HepG2 (cell line): ENCODE data around the gene CPLX3. TPM values are rescaled to one million over a fixed set of nuclear protein-coding genes. Genes with fewer than 3 reads are reported as not detected.

Experiments used
- ATAC-seq: fragments of 200-7000 bp; cut with Tn5 transposase; 3 replicates; pipeline ENCODE4 v1.9.1; 2020; ENCODE audit warnings: mild to moderate bottlenecking, moderate library complexity
- BruUV-seq: library from RNA; stranded (reverse); fragments of 400-500 nt; replicated peaks from 2 replicates; lab custom pipeline; 2021; lab: Mats Ljungman, UMichigan
- CTCF ChIA-PET: fragments of 300-600 bp; formaldehyde crosslinking; extraction: SDS; loops from one replicate; lab custom pipeline; 2021; ENCODE audit warnings: low total read pairs, inconsistent platforms, low intra/inter-chr PET ratio; lab: Yijun Ruan, JAX
- POLR2A ChIA-PET: fragments of 350-600 bp; sonication (Branson Sonifier 250); formaldehyde crosslinking; loops from one replicate; lab custom pipeline; 2020; ENCODE audit warnings: antibody characterized with exemption, inconsistent platforms; lab: Yijun Ruan, JAX
- DNase-seq: peaks from one replicate; pipeline ENCODE4 v3.0.0-alpha.2; 2015; ENCODE audit warnings: low spot score
- FAIRE-seq: peaks from 3 replicates; lab custom pipeline; 2011; peaks lifted over from hg19 to GRCh38; lab: Jason Lieb, UNC
- H2AFZ ChIP-seq: one replicate; pipeline ENCODE4 v1.6.1; 2011; ENCODE audit warnings: low read length, inconsistent platforms
- H3K27ac ChIP-seq: fragments of 300-600 bp; 3 replicates; pipeline ENCODE4 v1.8.0; 2011; ENCODE audit warnings: mixed run types, mild to moderate bottlenecking, mixed read lengths, low read length, inconsistent platforms; ENCODE audit not compliant: insufficient read depth; ENCODE audit errors: extremely low read length
- H3K27me3 ChIP-seq, 2 experiments: fragments of 200-600 bp in 1 of 2; 2 replicates in 1 of 2; 3 replicates in 1 of 2; pipeline versions ENCODE4 v1.6.0 to v1.8.0; 2011; ENCODE audit warnings: low read length in 2 of 2, mild to moderate bottlenecking in 2 of 2, moderate library complexity in 2 of 2, inconsistent platforms in 1 of 2; ENCODE audit not compliant: insufficient read depth in 2 of 2, control insufficient read depth in 1 of 2
- H3K36me3 ChIP-seq, 2 experiments: fragments of 200-600 bp in 1 of 2; replicated peaks in 1 of 2; 2 replicates in 1 of 2; 3 replicates in 1 of 2; pipeline versions ENCODE4 v1.5.1 to v1.8.0; 2011; ENCODE audit warnings: low read length in 2 of 2, inconsistent platforms in 1 of 2; ENCODE audit not compliant: insufficient read depth in 2 of 2, control insufficient read depth in 1 of 2
- H3K4me1 ChIP-seq: 2 replicates; pipeline ENCODE4 v1.5.1; 2012; ENCODE audit warnings: low read length, inconsistent platforms; ENCODE audit not compliant: insufficient read depth
- H3K4me2 ChIP-seq: 2 replicates; pipeline ENCODE4 v1.6.0; 2011; ENCODE audit warnings: low read depth, low read length, inconsistent platforms
- H3K4me3 ChIP-seq, 3 experiments: fragments of 200-600 bp in 1 of 3; sonication (generic), shearing (Covaris generic) in 1 of 3; replicated peaks in 1 of 3; 2 replicates each; pipeline ENCODE4 v1.5.1; 2011 to 2016; ENCODE audit warnings: low read length in 3 of 3, inconsistent platforms in 2 of 3, low read depth in 2 of 3, mild to moderate bottlenecking in 2 of 3, control low read depth in 1 of 3, mixed read lengths in 1 of 3; ENCODE audit not compliant: insufficient read depth in 1 of 3
- H3K79me2 ChIP-seq: one replicate; pipeline ENCODE4 v1.6.1; 2011; ENCODE audit warnings: low read length, inconsistent platforms; ENCODE audit not compliant: insufficient read depth
- H3K9ac ChIP-seq: 2 replicates; pipeline ENCODE4 v1.6.0; 2011; ENCODE audit warnings: mild to moderate bottlenecking, low read depth, low read length, inconsistent platforms; ENCODE audit not compliant: insufficient read depth
- H3K9me3 ChIP-seq: 2 replicates; pipeline ENCODE4 v1.5.1; 2012; ENCODE audit warnings: mild to moderate bottlenecking, low read length
- H4K20me1 ChIP-seq: 2 replicates; pipeline ENCODE4 v1.6.0; 2011; ENCODE audit warnings: inconsistent platforms, mild to moderate bottlenecking, low read length, moderate library complexity; ENCODE audit not compliant: insufficient read depth
- FOSL2 ChIP-seq: sonication (generic); formaldehyde crosslinking; IDR thresholded peaks from 2 replicates; pipeline ENCODE4 v1.4.0; 2020; ENCODE audit warnings: missing genetic modification reagents
- HDAC1 ChIP-seq: sonication (generic); formaldehyde crosslinking; IDR thresholded peaks from 2 replicates; pipeline ENCODE4 v1.5.1; 2020; ENCODE audit warnings: mild to moderate bottlenecking, missing genetic modification reagents
- PAXIP1 ChIP-seq: sonication (generic); formaldehyde crosslinking; conservative IDR thresholded peaks from 2 replicates; pipeline ENCODE4 v1.4.0; 2020; ENCODE audit warnings: mild to moderate bottlenecking, missing genetic modification reagents, moderate library complexity
- ZFX ChIP-seq: sonication (generic); formaldehyde crosslinking; IDR thresholded peaks from 2 replicates; pipeline ENCODE4 v1.4.0; 2020; ENCODE audit warnings: mild to moderate bottlenecking, low read depth, missing genetic modification reagents, moderate library complexity
- WGBS: methylation state at CpG from one replicate; pipeline ENCODE4 v1.1.6; 2017; ENCODE audit warnings: low lambda C conversion rate; 5-methylcytosine and 5-hydroxymethylcytosine counted together
- in situ Hi-C: cut with HindIII; loops from 2 replicates; pipeline ENCODE4 v1.10.0; 2017; ENCODE audit warnings: low pct_unique_long_range_greater_than_20kb; ENCODE audit not compliant: extremely low pct_ligation_motif_present
- intact Hi-C: fragments of 100-400 bp; cut with micrococcal nuclease; formaldehyde crosslinking; loops from one replicate; pipeline ENCODE4 v1.10.0; 2022; ENCODE audit not compliant: unreplicated experiment
- polyA plus RNA-seq, 8 experiments: library from polyadenylated mRNA; depleted of rRNA in 3 of 8; stranded (reverse) in 7 of 8; unstranded in 1 of 8; fragments of >200 nt; fragmentation: Illumina TruSeq in 4 of 8; extraction: Trizol in 4 of 8; gene quantifications; 2 replicates each; pipeline versions ENCODE4 v1.2.1 to v1.2.3, GENCODE V29; 2011 to 2016; ENCODE audit warnings: low read depth in 4 of 8, missing spikeins in 1 of 8, mixed read lengths in 1 of 8; ENCODE audit not compliant: insufficient read depth in 1 of 8
- total RNA-seq, 5 experiments: library from RNA; depleted of rRNA; stranded (reverse); fragments of >200 nt; fragmentation: Illumina TruSeq; extraction: Trizol; gene quantifications; 2 replicates each; pipeline ENCODE4 v1.2.3, GENCODE V29; 2016; ENCODE audit warnings: low read depth in 1 of 5

The CPLX3 gene
- total and polyA plus RNA-seq, 2 of the 13 experiments (the other 11 are each of a cell fraction or from before 2014, with no cell fraction given): not detected

- ChIA-PET POLR2A (interaction anchor here (1.0 kb wide), 1 partner anchor 13 kb away, joined by 3 read pairs; no protein-coding TSS in a partner anchor), CTCF (no interaction called here)
- ATAC-seq (peak; percentile 69), FAIRE-seq (no peak), DNase-seq (no peak)
- Histone ChIP-seq H3K27ac (no peak overlapping the region), H3K27me3 (no peaks in the 10 kb centered on the region), H3K4me3 (no peak overlapping the region), H3K79me2 (peaks cover 12% of the 10 kb centered on the region), H2AFZ (no peak overlapping the region), H4K20me1 (0 out of 2 replicates have a peak, but pooled peaks cover 3% of the 10 kb centered on the region), H3K4me2 (no peak overlapping the region), H3K36me3 (peaks cover 12 to 24% of the 10 kb centered on the region in 2 experiments; a peak in 4 of 5 replicates), H3K9me3 (no peaks in the 10 kb centered on the region), H3K4me1 (peaks cover 20% of the 10 kb centered on the region), H3K9ac (no peak overlapping the region)
- no TSS peak for BruUV-seq
- in situ Hi-C loops (no loop called here), intact Hi-C loops (loop anchor here (2.0 kb wide), 1 partner anchor 14 kb away; the partner anchor contains the start of gene ULK3)
- TF ChIP-seq HDAC1 (no peak), FOSL2 (CRISPR knock-in tag) (peak; percentile 64), ZFX (0 out of 2 replicates have a peak, but pooled peaks have one; percentile 28), PAXIP1 (CRISPR knock-in tag) (0 out of 2 replicates have a peak, but pooled peaks have one; percentile 33)
- WGBS: 62% methylated on average over 2 of the region's 5 CpGs
These were observed 30.7 kb downstream of the CPLX3 start for GRCh38 chr15:74857082-74857655.
